Nephron (organoid): ENCODE measurements around the gene HOXA2.

Experiments
- H3K27ac Mint-ChIP-seq, 3 experiments: 2 replicates each; pipeline ENCODE4 v1.8.0; 2020; ENCODE audit warnings: mixed read lengths in 3 of 3, mild to moderate bottlenecking in 2 of 3, moderate library complexity in 1 of 3
- H3K27me3 Mint-ChIP-seq: 2 replicates; pipeline ENCODE4 v1.8.0; 2021; ENCODE audit warnings: low read depth, mild to moderate bottlenecking, moderate library complexity, mixed read lengths
- H3K36me3 Mint-ChIP-seq: 2 replicates; pipeline ENCODE4 v1.8.0; 2020; ENCODE audit warnings: low read depth, mixed read lengths
- H3K4me1 Mint-ChIP-seq: 2 replicates; pipeline ENCODE4 v1.8.0; 2020; ENCODE audit warnings: mixed read lengths
- H3K4me3 Mint-ChIP-seq, 3 experiments: 2 replicates each; pipeline ENCODE4 v1.8.0; 2020; ENCODE audit warnings: mild to moderate bottlenecking in 3 of 3, mixed read lengths in 3 of 3, moderate library complexity in 2 of 3
- H3K9me3 Mint-ChIP-seq: 2 replicates; pipeline ENCODE4 v1.8.0; 2020; ENCODE audit warnings: mixed read lengths
- CTCF ChIP-seq, 3 experiments: fragments of 200-600 bp; sonication (generic); IDR thresholded peaks; one replicate each; pipeline ENCODE4 v1.5.0; 2021; ENCODE audit warnings: antibody characterized with exemption in 3 of 3; ENCODE audit not compliant: unreplicated experiment in 3 of 3

Gene HOXA2

GRCh38 chr7:27148756-27149641 lies 46.5 kb upstream of the HOXA2 start:
- H3K9me3 Mint-ChIP-seq, result no peaks in the 10 kb centered on the region
- no peaks in the 10 kb centered on the region for H3K27me3 Mint-ChIP-seq
- H3K4me1 Mint-ChIP-seq, result peaks cover 60% of the 10 kb centered on the region
- peaks cover 68% of the 10 kb centered on the region for H3K36me3 Mint-ChIP-seq
- no peak for TF ChIP-seq CTCF (IDR thresholded peaks at IDR 0.05; ENCODE audit: unreplicated experiment in 3 of 3)
- H3K4me3 Mint-ChIP-seq, result peak overlapping the region; percentile 95 to 98 (median 96)
- H3K27ac Mint-ChIP-seq, result peak overlapping the region; percentile 97 to 100 (median 99)

- no peak for TF ChIP-seq CTCF (IDR thresholded peaks at IDR 0.05; ENCODE audit: unreplicated experiment in 3 of 3)
- peaks cover 71% of the 10 kb centered on the region for H3K36me3 Mint-ChIP-seq
- peak overlapping the region; percentile 95 to 98 (median 96) for H3K4me3 Mint-ChIP-seq
- peak overlapping the region; percentile 97 to 100 (median 99) for H3K27ac Mint-ChIP-seq
- H3K4me1 Mint-ChIP-seq, result peaks cover 59% of the 10 kb centered on the region
- no peaks in the 10 kb centered on the region for H3K27me3 Mint-ChIP-seq
- no peaks in the 10 kb centered on the region for H3K9me3 Mint-ChIP-seq
Observed at GRCh38 chr7:27148031-27148755, 45.7 kb upstream of the HOXA2 start.

GRCh38 chr7:27147199-27148030 lies 44.9 kb upstream of the HOXA2 start, which contains the start of gene HOXA6:
HOXA6 (minus strand) TSS chr7:27147774; CDS start chr7:27147749, 25 bp downstream.
- no peaks in the 10 kb centered on the region for H3K9me3 Mint-ChIP-seq
- TF ChIP-seq CTCF (IDR thresholded peaks at IDR 0.05; ENCODE audit: unreplicated experiment in 3 of 3), result no peak
- H3K4me3 Mint-ChIP-seq, result peak within 1 kb of the TSS; percentile 95 to 98 (median 96)
- peaks cover 3% of the 10 kb centered on the region for H3K27me3 Mint-ChIP-seq
- H3K36me3 Mint-ChIP-seq, result peaks cover 77% of the 10 kb centered on the region
- peaks cover 57% of the 10 kb centered on the region for H3K4me1 Mint-ChIP-seq
- peak within 1 kb of the TSS; percentile 97 to 100 (median 99) for H3K27ac Mint-ChIP-seq

GRCh38 chr7:27146491-27147198 lies 44.2 kb upstream of the HOXA2 start:
- TF ChIP-seq CTCF (IDR thresholded peaks at IDR 0.05; ENCODE audit: unreplicated experiment in 3 of 3), result no peak
- Mint-ChIP-seq H3K4me1 (peaks cover 61% of the 10 kb centered on the region), H3K27me3 (peaks cover 8% of the 10 kb centered on the region), H3K9me3 (no peaks in the 10 kb centered on the region), H3K27ac (peak overlapping the region; percentile 97 to 100 (median 99)), H3K36me3 (peaks cover 82% of the 10 kb centered on the region), H3K4me3 (peak overlapping the region; percentile 95 to 98 (median 96))

GRCh38 chr7:27145914-27146412 lies 43.5 kb upstream of the HOXA2 start:
- TF ChIP-seq CTCF (IDR thresholded peaks at IDR 0.05; ENCODE audit: unreplicated experiment in 3 of 3), result no peak
- Mint-ChIP-seq H3K4me3 (peak overlapping the region; percentile 95 to 98 (median 96)), H3K27ac (peak overlapping the region; percentile 97 to 100 (median 99)), H3K36me3 (peaks cover 83% of the 10 kb centered on the region), H3K27me3 (peaks cover 10% of the 10 kb centered on the region), H3K9me3 (no peaks in the 10 kb centered on the region), H3K4me1 (peaks cover 68% of the 10 kb centered on the region)
